HepG2 (cell line): Measurements from ENCODE around the gene S100A12. TPM values are rescaled to one million over a fixed set of nuclear protein-coding genes. Genes with fewer than 3 reads are reported as not detected.

ENCODE experiments used
- ATF2 ChIP-seq: sonication (generic); formaldehyde crosslinking; IDR thresholded peaks from 2 replicates; pipeline ENCODE4 v1.4.0; 2020; ENCODE audit warnings: missing genetic modification reagents
- GZF1 ChIP-seq: sonication (generic); formaldehyde crosslinking; IDR thresholded peaks from 2 replicates; pipeline ENCODE4 v1.5.1; 2020; ENCODE audit warnings: mild to moderate bottlenecking, missing genetic modification reagents
- JUN ChIP-seq: sonication (generic); formaldehyde crosslinking; IDR thresholded peaks from 2 replicates; pipeline ENCODE4 v1.4.0; 2020; ENCODE audit warnings: mild to moderate bottlenecking, missing genetic modification reagents
- KLF6 ChIP-seq: IDR thresholded peaks from 2 replicates; pipeline ENCODE4 v1.8.0; 2016; ENCODE audit warnings: missing biosample characterization, missing genetic modification reagents
- MXD1 ChIP-seq: sonication (generic); formaldehyde crosslinking; IDR thresholded peaks from 2 replicates; pipeline ENCODE4 v1.4.0; 2020; ENCODE audit warnings: mild to moderate bottlenecking, missing genetic modification reagents
- RELA ChIP-seq: sonication (generic); formaldehyde crosslinking; IDR thresholded peaks from 2 replicates; pipeline ENCODE4 v1.4.0; 2020; ENCODE audit warnings: missing genetic modification reagents
- SIX4 ChIP-seq: sonication (generic); formaldehyde crosslinking; IDR thresholded peaks from 2 replicates; pipeline ENCODE4 v1.4.0; 2020; ENCODE audit warnings: missing genetic modification reagents
- SRSF9 ChIP-seq: fragments of 200-400 bp; formaldehyde crosslinking; IDR thresholded peaks from 2 replicates; pipeline ENCODE4 v1.6.1; 2018; ENCODE audit warnings: borderline replicate concordance, mild to moderate bottlenecking, low read depth, low read length; ENCODE audit not compliant: insufficient read depth, poor library complexity, severe bottlenecking
- TAF15 ChIP-seq: fragments of 200-400 bp; formaldehyde crosslinking; IDR thresholded peaks from one replicate; pipeline ENCODE4 v1.6.1; 2018; ENCODE audit warnings: mild to moderate bottlenecking, low read depth, low read length; ENCODE audit not compliant: poor library complexity, severe bottlenecking
- ZBTB39 ChIP-seq: sonication (generic); formaldehyde crosslinking; IDR thresholded peaks from 2 replicates; pipeline ENCODE4 v1.5.0; 2020; ENCODE audit warnings: missing genetic modification reagents
- ZFAT ChIP-seq: sonication (generic); formaldehyde crosslinking; conservative IDR thresholded peaks from 2 replicates; pipeline ENCODE4 v1.8.1; 2023; ENCODE audit warnings: missing genetic modification reagents, inconsistent platforms
- ZGPAT ChIP-seq: IDR thresholded peaks from 2 replicates; pipeline ENCODE4 v1.6.1; 2016; ENCODE audit warnings: mild to moderate bottlenecking
- ZKSCAN1 ChIP-seq: fragments of 150-350 bp; IDR thresholded peaks from 2 replicates; pipeline ENCODE4 v1.6.1; 2014; ENCODE audit warnings: low read length
- ZNF251 ChIP-seq: sonication (generic); formaldehyde crosslinking; IDR thresholded peaks from 2 replicates; pipeline ENCODE4 v1.9.0; 2021; ENCODE audit warnings: mild to moderate bottlenecking, missing genetic modification reagents
- ZNF335 ChIP-seq: sonication (generic); formaldehyde crosslinking; IDR thresholded peaks from 2 replicates; pipeline ENCODE4 v1.4.0; 2020; ENCODE audit warnings: missing genetic modification reagents
- ZNF367 ChIP-seq: sonication (generic); formaldehyde crosslinking; IDR thresholded peaks from 2 replicates; pipeline ENCODE4 v1.4.0; 2020; ENCODE audit warnings: missing genetic modification reagents, borderline replicate concordance
- ZNF468 ChIP-seq: sonication (generic); formaldehyde crosslinking; IDR thresholded peaks from 2 replicates; pipeline ENCODE4 v1.8.0; 2022; ENCODE audit warnings: mild to moderate bottlenecking, moderate library complexity, missing genetic modification reagents
- ZNF562 ChIP-seq: sonication (generic); formaldehyde crosslinking; IDR thresholded peaks from 2 replicates; pipeline ENCODE4 v1.8.0; 2022; ENCODE audit warnings: missing genetic modification reagents, borderline replicate concordance
- ZNF572 ChIP-seq: sonication (generic); formaldehyde crosslinking; IDR thresholded peaks from 2 replicates; pipeline ENCODE4 v1.5.1; 2020; ENCODE audit warnings: mild to moderate bottlenecking, missing genetic modification reagents
- ZNF761 ChIP-seq: sonication (generic); formaldehyde crosslinking; conservative IDR thresholded peaks from 2 replicates; pipeline ENCODE4 v1.4.0; 2020; ENCODE audit warnings: mild to moderate bottlenecking, missing genetic modification reagents
- ZNF782 ChIP-seq: sonication (generic); formaldehyde crosslinking; IDR thresholded peaks from 2 replicates; pipeline ENCODE4 v1.4.0; 2020; ENCODE audit warnings: missing genetic modification reagents, mild to moderate bottlenecking, borderline replicate concordance
- ZNF878 ChIP-seq: sonication (generic); formaldehyde crosslinking; IDR thresholded peaks from 2 replicates; pipeline ENCODE4 v1.8.1; 2023; ENCODE audit warnings: mild to moderate bottlenecking, missing genetic modification reagents, moderate library complexity
- ZSCAN31 ChIP-seq: sonication (generic); formaldehyde crosslinking; IDR thresholded peaks from 2 replicates; pipeline ENCODE4 v1.5.0; 2020; ENCODE audit warnings: low read depth, mild to moderate bottlenecking, missing genetic modification reagents
- ZUFSP ChIP-seq: sonication (generic); formaldehyde crosslinking; IDR thresholded peaks from 2 replicates; pipeline ENCODE4 v1.9.0; 2021; ENCODE audit warnings: missing genetic modification reagents, mild to moderate bottlenecking, borderline replicate concordance
- polyA plus RNA-seq, 8 experiments: library from polyadenylated mRNA; depleted of rRNA in 3 of 8; stranded (reverse) in 7 of 8; unstranded in 1 of 8; fragments of >200 nt; fragmentation: Illumina TruSeq in 4 of 8; extraction: Trizol in 4 of 8; gene quantifications; 2 replicates each; pipeline versions ENCODE4 v1.2.1 to v1.2.3, GENCODE V29; 2011 to 2016; ENCODE audit warnings: low read depth in 4 of 8, missing spikeins in 1 of 8, mixed read lengths in 1 of 8; ENCODE audit not compliant: insufficient read depth in 1 of 8
- total RNA-seq, 5 experiments: library from RNA; depleted of rRNA; stranded (reverse); fragments of >200 nt; fragmentation: Illumina TruSeq; extraction: Trizol; gene quantifications; 2 replicates each; pipeline ENCODE4 v1.2.3, GENCODE V29; 2016; ENCODE audit warnings: low read depth in 1 of 5

The S100A12 gene
- total and polyA plus RNA-seq, 2 of the 13 experiments (the other 11 are each of a cell fraction or from before 2014, with no cell fraction given), result not detected

- TF ChIP-seq ZUFSP, result no peak
- peak; percentile 37; the same call in 1 of the 2 replicates for TF ChIP-seq ZNF878 (CRISPR knock-in tag)
- TF ChIP-seq ZFAT (CRISPR knock-in tag), result no peak
- TF ChIP-seq ZNF335 (CRISPR knock-in tag), result 0 out of 2 replicates have a peak, but pooled peaks have one; percentile 45
- no peak for TF ChIP-seq RELA (CRISPR knock-in tag)
- no peak for TF ChIP-seq ZNF251 (CRISPR knock-in tag)
- no peak for TF ChIP-seq JUN (CRISPR knock-in tag)
- TF ChIP-seq ZNF367, result no peak
- peak; percentile 76; the same call in 1 of the 2 replicates for TF ChIP-seq ATF2 (CRISPR knock-in tag)
- no peak for TF ChIP-seq ZNF782 (CRISPR knock-in tag)
- TF ChIP-seq ZKSCAN1, result no peak
- no peak for TF ChIP-seq SRSF9
- TF ChIP-seq ZSCAN31, result no peak
- TF ChIP-seq ZNF468 (CRISPR knock-in tag), result no peak
- no peak for TF ChIP-seq ZNF562 (CRISPR knock-in tag)
- no peak for TF ChIP-seq TAF15
- no peak for TF ChIP-seq MXD1 (CRISPR knock-in tag)
- peak; percentile 94; the same call in 1 of the 2 replicates for TF ChIP-seq KLF6 (CRISPR knock-in tag)
- TF ChIP-seq ZBTB39 (CRISPR knock-in tag), result no peak
- TF ChIP-seq GZF1 (CRISPR knock-in tag), result no peak
- TF ChIP-seq SIX4, result no peak
- no peak for TF ChIP-seq ZGPAT
- no peak for TF ChIP-seq ZNF761 (CRISPR knock-in tag)
- no peak for TF ChIP-seq ZNF572 (CRISPR knock-in tag)
Observed at GRCh38 chr1:153422450-153423068, 47.1 kb upstream of the S100A12 start (continued).
